ENCODE data around the gene ERC2. TPM values are rescaled to one million over a fixed set of nuclear protein-coding genes. Genes with fewer than 3 reads are reported as not detected.

ERC2 gene
- total RNA-seq, 3 donors from 2014 or later (not counting 1 experiment from before 2014, with no cell fraction given): not detected

- H3K9me3 ChIP-seq (ENCODE audit: control insufficient read depth, insufficient read depth, low read length): no peaks in the 10 kb centered on the region
- H3K4me3 ChIP-seq (ENCODE audit: low read length): no peak overlapping the region
- Mint-ChIP-seq H3K4me3 (no peak overlapping the region), H3K27me3 (ENCODE audit: low read depth in 2 of 2) (peaks cover 6 to 11% of the 10 kb centered on the region in 2 donors), H3K27ac (no peak overlapping the region), H3K36me3 (no peaks in the 10 kb centered on the region), H3K9me3 (peaks cover 0 to 2% of the 10 kb centered on the region in 2 donors), H3K4me1 (no peaks in the 10 kb centered on the region)
- intact Hi-C loops (cut with micrococcal nuclease): no loop called here
- 76% methylated on average over 2 of the region's 2 CpGs for WGBS (ENCODE audit: insufficient coverage)
- H3K27me3 ChIP-seq (ENCODE audit: control insufficient read depth, insufficient read depth, low read length): no peaks in the 10 kb centered on the region
- no peak for DNase-seq
- H3K36me3 ChIP-seq (ENCODE audit: control insufficient read depth, insufficient read depth, low read length): no peaks in the 10 kb centered on the region
- no peak overlapping the region for H3K27ac ChIP-seq (ENCODE audit: low read length)
- no peaks in the 10 kb centered on the region for H3K4me1 ChIP-seq (ENCODE audit: control insufficient read depth, insufficient read depth, low read length)
- no peak for ATAC-seq
- no peak for TF ChIP-seq CTCF (IDR thresholded peaks at IDR 0.05)
Observed at GRCh38 chr3:56238299-56238698, 230.0 kb downstream of the ERC2 start.

GRCh38 chr3:56233742-56234141, 234.5 kb downstream of the ERC2 start:
- Mint-ChIP-seq H3K27ac (no peak overlapping the region), H3K9me3 (peaks cover 0 to 2% of the 10 kb centered on the region in 2 donors), H3K27me3 (ENCODE audit: low read depth in 2 of 2) (peaks cover 0 to 8% of the 10 kb centered on the region in 2 donors), H3K36me3 (no peaks in the 10 kb centered on the region), H3K4me1 (no peaks in the 10 kb centered on the region), H3K4me3 (no peak overlapping the region)
- TF ChIP-seq CTCF (IDR thresholded peaks at IDR 0.05): no peak
- no peak for DNase-seq
- Histone ChIP-seq H3K4me1 (ENCODE audit: control insufficient read depth, insufficient read depth, low read length) (no peaks in the 10 kb centered on the region), H3K27ac (ENCODE audit: low read length) (no peak overlapping the region), H3K27me3 (ENCODE audit: control insufficient read depth, insufficient read depth, low read length) (no peaks in the 10 kb centered on the region), H3K36me3 (ENCODE audit: control insufficient read depth, insufficient read depth, low read length) (no peaks in the 10 kb centered on the region), H3K9me3 (ENCODE audit: control insufficient read depth, insufficient read depth, low read length) (no peaks in the 10 kb centered on the region), H3K4me3 (ENCODE audit: low read length) (no peak overlapping the region)
- intact Hi-C loops (cut with micrococcal nuclease): no loop called here
- ATAC-seq: no peak
- 96% methylated on average over 2 of the region's 3 CpGs for WGBS (ENCODE audit: insufficient coverage)

- intact Hi-C loops (cut with micrococcal nuclease): no loop called here
- no peaks in the 10 kb centered on the region for H3K4me1 ChIP-seq (ENCODE audit: control insufficient read depth, insufficient read depth, low read length)
- H3K27me3 Mint-ChIP-seq (ENCODE audit: low read depth in 2 of 2): peaks cover 0 to 4% of the 10 kb centered on the region in 2 donors
- H3K36me3 ChIP-seq (ENCODE audit: control insufficient read depth, insufficient read depth, low read length): no peaks in the 10 kb centered on the region
- ATAC-seq (no peak), DNase-seq (no peak)
- H3K9me3 ChIP-seq (ENCODE audit: control insufficient read depth, insufficient read depth, low read length): no peaks in the 10 kb centered on the region
- no CpG with 5 or more reads among the region's 1 CpG for WGBS (ENCODE audit: insufficient coverage)
- H3K27me3 ChIP-seq (ENCODE audit: control insufficient read depth, insufficient read depth, low read length): no peaks in the 10 kb centered on the region
- no peak overlapping the region for H3K4me3 ChIP-seq (ENCODE audit: low read length)
- no peak overlapping the region for H3K27ac Mint-ChIP-seq
- H3K27ac ChIP-seq (ENCODE audit: low read length): no peak overlapping the region
- no peaks in the 10 kb centered on the region for H3K36me3 Mint-ChIP-seq
- peaks cover 0 to 2% of the 10 kb centered on the region in 2 donors for H3K9me3 Mint-ChIP-seq
- no peak overlapping the region for H3K4me3 Mint-ChIP-seq
- no peak for TF ChIP-seq CTCF (IDR thresholded peaks at IDR 0.05)
- no peaks in the 10 kb centered on the region for H3K4me1 Mint-ChIP-seq
Observed at GRCh38 chr3:56229311-56229710, 239.0 kb downstream of the ERC2 start.

GRCh38 chr3:56222866-56223265, 245.4 kb downstream of the ERC2 start:
- no peak for ATAC-seq

More at GRCh38 chr3:56222866-56223265, 245.4 kb downstream of the ERC2 start:
- WGBS (ENCODE audit: insufficient coverage): 82% methylated on average over 2 of the region's 2 CpGs
- no peaks in the 10 kb centered on the region for H3K36me3 Mint-ChIP-seq
- DNase-seq: no peak
- H3K4me1 ChIP-seq (ENCODE audit: control insufficient read depth, insufficient read depth, low read length): no peaks in the 10 kb centered on the region
- H3K4me3 Mint-ChIP-seq: no peak overlapping the region
- intact Hi-C loops (cut with micrococcal nuclease): no loop called here
- no peak overlapping the region for H3K27ac Mint-ChIP-seq
- no peaks in the 10 kb centered on the region for H3K36me3 ChIP-seq (ENCODE audit: control insufficient read depth, insufficient read depth, low read length)
- no peaks in the 10 kb centered on the region for H3K9me3 ChIP-seq (ENCODE audit: control insufficient read depth, insufficient read depth, low read length)
- no peaks in the 10 kb centered on the region for H3K9me3 Mint-ChIP-seq
- no peak for TF ChIP-seq CTCF (IDR thresholded peaks at IDR 0.05)
- H3K27me3 Mint-ChIP-seq (ENCODE audit: low read depth in 2 of 2): no peaks in the 10 kb centered on the region
- no peaks in the 10 kb centered on the region for H3K4me1 Mint-ChIP-seq
- no peak overlapping the region for H3K27ac ChIP-seq (ENCODE audit: low read length)
- H3K27me3 ChIP-seq (ENCODE audit: control insufficient read depth, insufficient read depth, low read length): no peaks in the 10 kb centered on the region
- H3K4me3 ChIP-seq (ENCODE audit: low read length): no peak overlapping the region

Measured in natural killer cell (primary cell).